Left ventricle myocardium superior (tissue), 1 donor: Measurements from ENCODE around the gene RPS4Y2. TPM values are rescaled to one million over a fixed set of nuclear protein-coding genes. Genes with fewer than 3 reads are reported as not detected.

ENCODE experiments used
- ATAC-seq: fragments of 200-7000 bp; cut with Tn5 transposase; one replicate; pipeline ENCODE4 v1.9.1; 2020; ENCODE audit warnings: mild to moderate bottlenecking, moderate library complexity
- DNase-seq: peaks from one replicate; pipeline ENCODE4 v3.0.0-alpha.2; 2020
- intact Hi-C: fragments of 100-400 bp; cut with micrococcal nuclease; formaldehyde crosslinking; loops from one replicate; pipeline ENCODE4 v1.11.0; 2022
- total RNA-seq: library from RNA; stranded (reverse); fragmentation: NEBNext Ultra II Directional; extraction: Animal tissue kit (Norgen Biotek cat#: 25700); gene quantifications from one replicate; pipeline ENCODE4 v1.2.1, GENCODE V29; 2021
- donor health status: DM: no; HTN: yes; CAD: no; lungs with severe emphysema.

Gene RPS4Y2
- total RNA-seq, 1 donor from 2014 or later: not detected

- intact Hi-C loops: no loop called here
- ATAC-seq (no peak), DNase-seq (no peak)
Observed at GRCh38 chrY:20813459-20813858, 57.6 kb downstream of the RPS4Y2 start.

GRCh38 chrY:20814794-20815193 lies 58.9 kb downstream of the RPS4Y2 start:
- ATAC-seq (no peak), DNase-seq (no peak)
- intact Hi-C loops: no loop called here

GRCh38 chrY:20817067-20817466 lies 61.2 kb downstream of the RPS4Y2 start:
- intact Hi-C loops: no loop called here
- no peak for ATAC-seq
- DNase-seq: no peak

Other genes starting within 250 kb of the RPS4Y2 start
- 245 TPM for gene EIF1AY, start 180.3 kb upstream of the RPS4Y2 start, total RNA-seq